GM19397 (cell line): ENCODE results near the gene SAMD4A.

Source experiments
- ATAC-seq: cut with Tn5 transposase; IDR thresholded peaks from one replicate; pipeline ENCODE4 v1.9.1; 2021; ENCODE audit warnings: mild to moderate bottlenecking, moderate library complexity; ENCODE audit not compliant: unreplicated experiment

Gene SAMD4A

GRCh38 chr14:54564868-54565784 lies 1.8 kb upstream of the SAMD4A start:
- ATAC-seq: peak; percentile 28

GRCh38 chr14:54565785-54566409 lies 1.0 kb upstream of the SAMD4A start:
- ATAC-seq: peak; percentile 47

GRCh38 chr14:54567224-54567638 lies 303 bp downstream of the SAMD4A start:
- ATAC-seq: peak; percentile 2

- no peak for ATAC-seq
These were observed 972 bp downstream of the SAMD4A start for GRCh38 chr14:54567639-54568561.

GRCh38 chr14:54568821-54569595 lies 2.1 kb downstream of the SAMD4A start:
- ATAC-seq: no peak

- no peak for ATAC-seq
These were observed 3.1 kb downstream of the SAMD4A start for GRCh38 chr14:54570047-54570446.

GRCh38 chr14:54570631-54571415 lies 3.9 kb downstream of the SAMD4A start:
- no peak for ATAC-seq

GRCh38 chr14:54572316-54572715 lies 5.4 kb downstream of the SAMD4A start:
- ATAC-seq: no peak

- no peak for ATAC-seq
These were observed 7.6 kb downstream of the SAMD4A start for GRCh38 chr14:54574528-54574927.

GRCh38 chr14:54577494-54577893 lies 10.6 kb downstream of the SAMD4A start:
- no peak for ATAC-seq

GRCh38 chr14:54577977-54578376 lies 11.0 kb downstream of the SAMD4A start:
- ATAC-seq: no peak

- ATAC-seq: no peak
These were observed 12.7 kb downstream of the SAMD4A start for GRCh38 chr14:54579621-54580020.

- no peak for ATAC-seq
These were observed 14.0 kb downstream of the SAMD4A start for GRCh38 chr14:54580933-54581332.

- no peak for ATAC-seq
These were observed 15.4 kb downstream of the SAMD4A start for GRCh38 chr14:54582334-54582733.

GRCh38 chr14:54584097-54584496 lies 17.2 kb downstream of the SAMD4A start:
- no peak for ATAC-seq

- no peak for ATAC-seq
These were observed 18.3 kb downstream of the SAMD4A start for GRCh38 chr14:54585214-54585613.

- no peak for ATAC-seq
These were observed 22.1 kb downstream of the SAMD4A start for GRCh38 chr14:54589076-54589475.

GRCh38 chr14:54589843-54590242 lies 22.9 kb downstream of the SAMD4A start:
- ATAC-seq: no peak

GRCh38 chr14:54590481-54590880 lies 23.6 kb downstream of the SAMD4A start:
- ATAC-seq: no peak

GRCh38 chr14:54591461-54591860 lies 24.5 kb downstream of the SAMD4A start:
- ATAC-seq: no peak
